Measurements from ENCODE around the gene UFD1. TPM values are rescaled to one million over a fixed set of nuclear protein-coding genes. Genes with fewer than 3 reads are reported as not detected.
A peak's percentile ranks its signal among the peaks of the same experiment; 100 is the strongest.

The UFD1 gene
- total RNA-seq, 1 donor from 2014 or later, result 32.2 TPM

DNA sequence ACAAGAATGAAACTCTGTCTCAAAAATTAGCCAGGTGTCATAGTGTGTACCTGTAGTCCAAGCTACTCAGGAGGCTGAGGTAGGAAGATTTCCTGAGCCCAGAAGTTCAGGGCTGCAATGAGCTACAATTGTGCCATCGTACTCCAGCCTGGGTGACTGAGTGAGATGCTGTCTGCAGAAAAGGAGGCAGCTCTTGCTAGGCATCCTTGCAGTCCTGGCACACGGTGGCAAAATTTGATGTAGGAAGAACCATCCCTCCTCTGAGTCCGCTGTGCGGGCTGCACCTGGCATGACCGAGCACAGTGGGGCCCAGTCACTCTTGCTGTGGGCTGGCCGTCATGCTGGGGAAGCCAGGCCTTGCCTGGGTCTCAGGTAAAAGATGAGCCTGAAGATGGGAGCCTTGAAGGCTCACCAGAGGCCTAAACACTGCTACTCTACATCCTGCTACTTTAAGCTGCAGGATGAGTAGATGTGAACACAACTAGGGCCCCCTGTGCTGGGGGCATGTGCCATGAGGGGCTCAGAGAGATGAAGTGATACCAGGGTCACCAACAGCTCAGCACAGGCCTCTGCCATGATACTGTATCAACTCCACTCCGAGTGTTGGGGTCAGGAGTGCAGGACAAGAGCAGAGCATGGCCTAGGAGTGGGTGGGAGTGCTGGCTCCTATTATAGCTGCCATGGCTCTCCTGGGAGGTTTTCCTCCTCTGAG is 19.3 kb upstream of the UFD1 start:
- DNase-seq (ENCODE audit: low spot score in 2 of 2) (no peak), FAIRE-seq (no peak)

DNA sequence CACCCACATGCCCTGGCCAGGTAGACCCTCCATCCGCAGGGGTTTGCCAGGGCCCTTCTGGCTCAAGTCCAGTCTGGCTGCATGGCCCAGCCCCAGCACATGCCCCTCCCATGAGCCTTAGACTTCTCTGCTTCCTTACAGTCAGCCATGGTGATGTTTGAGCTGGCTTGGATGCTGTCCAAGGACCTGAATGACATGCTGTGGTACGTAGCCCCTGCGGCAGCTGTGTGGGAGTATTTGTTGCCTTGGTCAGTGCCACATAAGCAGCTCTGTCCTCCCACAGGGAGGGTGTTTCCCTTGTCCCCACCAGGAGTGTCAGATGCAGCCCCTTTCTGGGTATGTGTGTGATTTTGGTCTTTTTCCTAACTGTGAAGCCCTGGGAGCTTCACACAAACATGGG is 18.3 kb upstream of the UFD1 start:
- DNase-seq (ENCODE audit: low spot score in 2 of 2), result peak in 1 of 2 donors; percentile 34
- no peak for FAIRE-seq

DNA sequence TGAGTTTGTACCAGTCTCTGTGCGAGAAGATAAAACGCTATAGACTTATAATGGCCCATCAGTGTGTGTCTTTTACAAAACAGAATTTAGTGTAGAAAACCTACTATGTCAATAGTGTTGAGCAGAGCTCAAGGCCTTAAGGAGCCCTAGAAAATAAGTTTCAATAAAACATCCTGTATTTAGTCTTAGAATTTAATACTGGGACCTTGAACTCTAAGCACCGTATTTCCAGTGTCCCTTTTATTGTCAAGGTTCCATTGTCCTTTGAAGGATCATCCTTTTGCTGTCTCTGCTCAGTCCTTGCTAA is 17.3 kb upstream of the UFD1 start:
- DNase-seq (ENCODE audit: low spot score in 2 of 2) (no peak), FAIRE-seq (no peak)

DNA sequence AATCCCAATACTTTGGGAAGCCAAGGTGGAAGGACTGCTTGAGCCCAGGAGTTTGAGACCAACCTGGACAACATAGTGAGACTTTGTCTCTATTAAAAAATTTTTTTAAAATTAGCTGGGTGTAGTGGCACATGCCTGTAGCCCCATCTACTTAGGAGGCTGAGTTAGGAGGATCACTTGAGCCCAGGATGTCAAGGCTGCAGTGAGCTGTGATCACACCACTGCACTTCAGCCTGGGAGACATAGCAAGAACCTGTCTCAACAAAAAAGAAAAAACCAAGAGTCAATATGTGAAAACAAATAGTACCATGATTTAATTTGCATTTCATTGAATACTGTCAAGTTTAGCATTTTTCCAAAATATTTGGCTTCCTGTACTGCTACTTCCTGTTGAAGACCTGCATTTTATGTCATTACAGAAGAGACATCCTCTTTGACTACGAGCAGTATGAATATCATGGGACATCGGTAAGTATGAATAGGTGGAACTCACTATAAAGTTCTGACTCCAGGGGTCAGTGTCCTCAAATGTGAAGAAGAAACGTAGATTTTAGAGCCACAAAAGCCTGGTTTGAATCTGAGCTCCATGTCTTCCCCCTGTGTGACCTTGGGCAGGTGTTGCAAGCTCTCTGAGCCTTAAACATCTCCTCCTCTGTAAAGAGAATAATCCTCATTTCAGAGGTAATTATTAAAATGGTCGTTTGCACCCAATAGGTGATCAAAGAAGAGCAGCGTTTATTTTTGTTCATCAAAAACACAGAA is 16.8 kb upstream of the UFD1 start:
- no peak for DNase-seq (ENCODE audit: low spot score in 2 of 2)
- no peak for FAIRE-seq

DNA sequence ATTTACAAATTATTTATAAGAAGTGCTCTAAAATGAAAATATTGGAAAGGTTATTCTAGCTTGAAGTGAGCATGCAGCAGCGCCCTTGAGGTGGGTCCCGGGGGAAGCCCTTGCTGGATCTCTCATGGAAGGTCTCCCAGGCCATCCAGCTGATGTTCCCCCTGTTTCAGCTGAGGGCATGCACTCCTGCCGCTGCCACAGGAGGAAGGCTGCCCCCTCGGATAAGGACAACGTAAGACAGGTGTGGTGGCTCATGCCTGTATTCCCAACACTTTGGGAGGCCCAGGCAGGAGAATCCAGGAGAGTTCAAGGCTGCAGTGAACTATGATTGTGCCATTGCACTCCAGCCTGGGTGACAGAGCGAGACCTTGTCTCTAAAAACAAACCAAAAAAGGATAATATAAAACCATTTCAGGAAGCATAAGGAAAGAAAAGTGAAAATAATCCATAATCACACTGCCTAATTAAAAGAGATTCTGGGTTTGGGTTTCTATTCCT is 15.7 kb upstream of the UFD1 start:
- FAIRE-seq (no peak), DNase-seq (ENCODE audit: low spot score in 2 of 2) (no peak)

DNA sequence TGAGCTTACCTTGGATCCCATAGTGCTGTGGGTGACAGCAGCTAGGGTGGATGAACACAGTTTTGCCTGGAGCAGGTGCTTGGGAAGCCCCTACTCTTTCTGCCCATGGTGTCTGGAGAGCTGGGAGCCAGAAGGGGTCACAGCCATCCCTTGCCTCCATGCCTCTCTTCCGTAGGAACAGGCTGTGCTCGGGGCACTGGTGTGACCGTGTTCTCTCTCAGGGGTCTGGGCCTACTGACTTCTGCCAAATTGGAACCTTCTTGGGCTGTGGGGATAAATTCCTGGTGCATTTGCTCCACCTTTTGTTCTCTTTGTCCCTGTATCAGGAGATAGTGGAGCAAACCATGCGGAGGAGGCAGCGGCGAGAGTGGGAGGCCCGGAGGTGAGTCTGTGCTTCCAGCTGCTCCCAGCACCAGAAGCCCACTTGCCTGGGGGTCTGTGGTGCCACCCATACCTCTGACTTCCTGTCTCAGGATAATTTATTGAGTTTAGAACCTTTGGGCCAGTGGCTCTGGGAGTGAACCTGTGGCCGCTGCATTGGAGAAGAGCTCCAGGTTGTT is 15.1 kb upstream of the UFD1 start:
- FAIRE-seq (no peak), DNase-seq (ENCODE audit: low spot score in 2 of 2) (no peak)

DNA sequence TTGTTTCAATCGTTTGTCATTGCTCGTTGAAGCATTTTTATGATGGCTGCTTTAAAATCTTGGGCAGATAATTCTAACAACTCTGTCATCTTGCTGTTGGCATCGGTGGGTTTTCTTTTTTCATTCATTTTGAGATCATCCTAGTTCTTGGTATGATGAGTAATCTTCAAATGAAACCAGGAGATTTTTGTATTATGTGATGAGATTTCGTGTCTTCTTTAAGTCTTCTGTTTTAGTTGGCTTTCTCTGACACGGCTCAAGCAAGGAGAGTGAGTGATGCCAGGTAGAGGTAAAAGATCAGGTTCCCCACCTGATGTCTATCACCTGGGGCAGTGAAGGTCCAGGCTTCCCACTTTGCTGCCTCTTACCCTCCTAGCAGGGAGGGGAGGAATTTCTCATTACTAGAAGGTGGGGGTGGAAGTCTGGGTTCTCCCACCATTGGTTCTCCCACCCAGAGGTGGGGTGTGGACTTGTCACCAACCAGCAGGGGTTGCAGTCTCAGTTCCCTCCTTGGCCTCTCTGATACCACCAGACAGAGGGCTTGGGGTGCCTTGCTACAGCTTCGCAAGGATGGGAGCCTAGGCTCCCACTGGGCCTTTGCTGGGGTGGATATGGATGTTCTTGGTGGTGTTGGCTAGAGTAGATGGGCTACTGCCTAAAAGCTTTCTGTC is 13.6 kb upstream of the UFD1 start:
- FAIRE-seq (no peak), DNase-seq (ENCODE audit: low spot score in 2 of 2) (no peak)

DNA sequence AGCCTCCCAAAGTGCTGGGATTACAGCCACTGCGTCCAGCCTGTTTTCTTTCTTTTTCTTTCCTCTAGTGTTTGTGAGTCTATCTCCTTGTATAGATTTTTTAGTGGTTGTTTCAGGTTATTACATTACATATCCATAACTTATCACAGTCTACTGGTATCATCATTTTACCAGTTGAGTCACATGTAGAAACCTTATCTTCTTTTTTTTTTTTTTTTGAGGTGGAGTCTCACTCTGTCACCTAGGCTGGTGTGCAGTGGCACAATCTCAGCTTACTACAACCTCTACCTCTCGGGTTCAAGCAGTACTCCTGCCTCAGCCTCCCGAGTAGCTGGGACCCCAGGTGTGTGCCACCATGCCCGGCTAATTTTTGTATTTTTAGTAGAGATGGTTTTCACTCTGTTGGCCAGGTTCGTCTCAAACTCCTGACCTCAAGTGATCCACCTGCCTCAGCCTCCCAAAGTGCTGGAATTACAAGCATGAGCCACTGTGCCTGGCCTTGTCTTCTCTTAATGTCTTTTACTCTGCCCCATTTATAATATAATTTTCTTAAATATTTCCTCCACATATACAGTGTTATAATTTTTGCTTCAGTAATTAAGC is 11.7 kb upstream of the UFD1 start:
- FAIRE-seq (no peak), DNase-seq (ENCODE audit: low spot score in 2 of 2) (no peak)

DNA sequence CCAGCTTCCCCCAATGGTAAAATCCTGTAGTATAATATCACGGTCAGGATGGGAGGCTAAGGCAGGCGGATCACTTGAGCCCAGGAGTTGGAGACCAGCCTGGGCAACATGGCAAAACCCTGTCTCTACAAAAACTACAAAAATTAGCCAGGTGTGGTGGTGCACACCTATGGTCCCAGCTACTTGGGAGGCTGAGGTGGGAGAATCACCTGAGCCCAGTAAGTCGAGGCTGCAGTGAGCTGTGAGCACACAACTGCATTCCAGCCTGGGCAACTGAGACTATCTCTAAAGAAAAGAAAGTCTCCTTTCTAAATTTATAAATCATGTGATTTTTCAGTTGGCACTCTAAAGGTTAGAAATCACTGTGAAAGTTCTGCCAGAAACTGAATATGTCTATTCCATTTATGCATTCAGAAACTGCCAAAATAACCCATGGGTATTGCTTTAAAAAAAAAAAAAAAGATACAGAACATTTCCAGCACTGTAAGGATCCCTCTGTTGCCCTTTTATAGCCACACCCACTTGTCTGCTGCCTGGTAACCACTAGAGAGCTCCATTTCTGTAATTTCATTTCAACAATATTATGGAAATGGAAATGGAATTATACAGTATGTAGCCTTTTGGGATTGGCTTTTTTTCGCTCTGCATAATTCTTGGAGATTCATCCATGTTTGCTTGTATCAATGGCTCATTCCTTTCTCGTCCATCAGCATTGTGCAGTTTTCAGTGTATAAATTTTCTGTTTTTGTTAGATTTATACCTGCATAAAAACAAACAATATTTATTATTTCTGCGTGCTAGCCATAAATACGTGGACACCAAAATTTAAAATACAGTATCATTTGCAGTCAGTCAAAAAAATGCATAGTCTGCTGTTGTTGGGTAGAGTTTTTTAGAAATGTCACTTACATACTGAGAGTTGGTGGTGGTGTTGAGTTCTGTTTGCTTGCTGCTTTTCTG is 10.2 kb upstream of the UFD1 start:
- DNase-seq (ENCODE audit: low spot score in 2 of 2), result no peak
- FAIRE-seq, result no peak

DNA sequence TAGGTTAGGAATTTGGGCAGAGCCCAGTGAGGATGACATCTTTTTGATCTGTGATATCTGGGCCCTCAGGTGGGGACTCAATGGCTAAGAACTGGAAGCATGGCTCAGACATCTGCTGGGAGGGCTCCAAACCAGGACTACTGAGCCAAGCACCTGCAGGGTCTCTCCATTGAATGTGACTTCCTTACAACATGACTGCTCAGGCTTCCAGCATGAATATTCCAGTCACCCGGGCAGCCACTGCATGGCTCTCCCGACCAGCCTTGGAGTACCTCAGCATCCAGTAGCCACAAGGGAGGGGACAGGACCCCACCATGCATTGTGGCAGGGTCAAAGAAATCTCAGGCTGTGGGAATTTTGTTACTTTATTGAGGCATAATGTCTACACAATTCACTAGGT is 9.3 kb upstream of the UFD1 start:
- DNase-seq (ENCODE audit: low spot score in 2 of 2) (no peak), FAIRE-seq (no peak)

DNA sequence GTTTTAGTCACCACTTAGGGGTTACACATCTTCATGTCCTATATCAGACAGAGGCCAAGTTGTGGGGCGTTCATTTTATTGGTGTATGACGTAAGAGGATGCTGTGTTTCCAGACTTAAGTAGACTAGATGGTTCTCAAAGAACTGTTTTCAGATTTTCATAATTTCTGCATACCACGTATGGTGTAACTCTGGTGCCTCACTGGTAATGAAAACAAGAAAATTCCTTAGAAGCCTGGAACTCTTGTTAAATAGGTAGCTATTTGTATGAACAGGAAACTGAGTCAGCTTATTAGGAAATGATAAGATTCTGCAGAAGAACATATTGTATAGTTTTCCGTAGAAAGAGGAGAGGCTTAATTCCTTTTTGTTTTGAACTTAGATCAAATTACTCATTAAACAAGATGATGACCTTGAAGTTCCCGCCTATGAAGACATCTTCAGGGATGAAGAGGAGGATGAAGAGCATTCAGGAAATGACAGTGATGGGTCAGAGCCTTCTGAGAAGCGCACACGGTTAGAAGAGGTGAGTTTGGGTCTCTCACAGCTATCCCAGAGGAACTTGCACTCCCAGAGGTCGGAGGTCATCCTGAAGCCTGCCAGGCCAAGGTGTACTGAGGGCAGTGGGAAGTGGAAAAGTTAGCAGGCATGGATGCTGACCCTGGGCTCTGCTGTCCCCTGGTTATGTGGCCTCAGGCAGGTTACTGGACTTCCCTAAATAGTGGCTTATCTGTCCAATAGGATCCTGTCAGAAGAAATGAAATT is 4.7 kb upstream of the UFD1 start:
- FAIRE-seq (no peak), DNase-seq (ENCODE audit: low spot score in 2 of 2) (no peak)

DNA sequence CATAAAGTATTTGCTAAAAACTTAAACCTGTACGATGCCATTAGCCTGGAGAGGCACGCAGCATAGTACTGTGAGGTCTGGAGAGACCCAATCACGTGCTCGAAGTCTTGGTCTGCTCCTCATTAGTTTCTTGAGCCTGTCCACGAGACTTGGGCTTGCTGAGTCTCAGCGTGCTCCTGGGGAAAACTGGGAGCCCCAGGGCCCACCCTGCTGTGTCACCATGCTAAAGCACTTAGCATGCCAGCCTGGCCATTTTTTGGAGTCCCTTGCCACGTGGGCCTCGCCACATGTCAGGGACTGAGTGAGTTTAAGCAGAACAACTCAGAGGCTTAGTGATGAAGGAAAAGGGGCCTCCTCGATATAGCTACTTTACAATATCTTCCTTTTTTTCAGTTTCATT is 3.3 kb upstream of the UFD1 start:
- FAIRE-seq (no peak), DNase-seq (ENCODE audit: low spot score in 2 of 2) (no peak)

DNA sequence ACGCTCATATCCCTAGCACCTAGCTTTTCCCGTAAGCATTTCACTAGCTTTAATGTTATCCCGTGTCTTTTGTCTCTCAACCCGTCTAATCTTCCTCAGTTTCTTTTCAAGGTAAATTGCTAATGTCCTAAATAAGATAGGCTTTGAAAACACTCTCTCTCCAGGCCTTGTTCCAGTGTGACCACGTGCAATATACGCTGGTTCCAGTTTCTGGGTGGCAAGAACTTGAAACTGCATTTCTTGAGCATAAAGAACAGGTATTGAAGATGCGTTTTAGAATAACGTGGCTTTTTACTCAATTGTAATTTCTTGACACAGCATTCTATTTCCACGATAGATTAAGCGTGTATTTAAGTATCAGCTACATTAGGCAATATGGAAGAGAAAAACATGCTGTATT is 1.8 kb upstream of the UFD1 start:
- FAIRE-seq, result no peak
- DNase-seq (ENCODE audit: low spot score in 2 of 2), result no peak

DNA sequence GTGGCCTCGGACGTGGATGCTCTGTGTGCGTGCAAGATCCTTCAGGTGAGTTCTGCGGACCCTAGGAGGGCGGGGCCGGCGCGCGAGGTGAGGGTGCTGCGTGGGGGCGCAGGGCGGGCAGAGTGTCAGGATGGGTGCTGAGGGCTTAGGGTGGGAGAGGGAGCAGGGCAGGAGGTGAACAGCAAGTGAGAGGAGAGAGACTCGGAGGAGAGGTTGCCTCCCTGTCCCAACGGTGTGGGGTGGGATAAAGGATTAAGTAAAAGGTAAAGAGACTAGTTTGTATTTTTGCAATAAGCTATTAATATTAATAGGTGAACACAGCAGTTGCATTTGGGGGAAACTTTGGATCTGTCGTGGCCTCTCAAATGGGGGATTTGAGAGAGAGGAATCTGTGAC is 1.2 kb upstream of the UFD1 start:
- FAIRE-seq, result no peak
- no peak for DNase-seq (ENCODE audit: low spot score in 2 of 2)

DNA sequence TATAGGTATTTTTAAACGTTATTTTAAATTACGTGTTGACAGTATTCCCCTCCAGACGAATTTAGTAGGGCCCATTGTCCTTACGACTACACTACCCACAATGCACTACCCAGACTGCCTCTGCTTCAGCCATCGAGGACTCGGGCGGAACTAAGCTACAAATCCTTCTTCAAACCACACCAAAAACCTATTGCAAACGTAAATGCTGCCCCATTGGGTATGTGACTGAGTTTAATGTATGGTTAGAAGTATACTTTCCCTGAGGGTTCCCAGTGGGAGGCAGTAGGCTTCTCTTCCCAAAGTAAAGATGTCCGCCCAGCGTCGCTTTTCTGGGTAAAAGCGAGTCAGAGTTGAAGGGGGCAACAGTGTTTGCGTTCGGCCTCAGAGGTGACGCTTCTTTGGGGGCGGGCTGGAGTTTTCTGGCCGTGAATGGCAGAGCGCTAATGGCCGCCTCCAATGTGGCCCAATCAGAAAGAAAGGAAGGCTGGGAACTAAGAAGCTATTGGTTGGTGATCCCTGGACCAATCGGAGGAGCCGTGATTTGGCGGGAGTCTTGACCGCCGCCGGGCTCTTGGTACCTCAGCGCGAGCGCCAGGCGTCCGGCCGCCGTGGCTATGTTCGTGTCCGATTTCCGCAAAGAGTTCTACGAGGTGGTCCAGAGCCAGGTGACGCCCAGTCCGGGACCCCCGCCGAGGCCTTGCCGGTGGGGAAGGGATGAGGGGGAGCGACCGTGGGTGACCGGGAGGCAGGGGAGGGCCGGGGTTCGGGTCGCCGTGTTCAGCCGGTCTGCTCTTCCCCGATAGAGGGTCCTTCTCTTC is 571 bp upstream of the UFD1 start, which contains the start of gene CDC45:
TSS of gene CDC45 (plus strand) at position 566 of the 818 bp plus-strand sequence. CDS start at position 615, 49 bp downstream.
- FAIRE-seq, result peak; percentile 95
- peak; percentile 95 to 96 for DNase-seq (ENCODE audit: low spot score in 2 of 2)

DNA sequence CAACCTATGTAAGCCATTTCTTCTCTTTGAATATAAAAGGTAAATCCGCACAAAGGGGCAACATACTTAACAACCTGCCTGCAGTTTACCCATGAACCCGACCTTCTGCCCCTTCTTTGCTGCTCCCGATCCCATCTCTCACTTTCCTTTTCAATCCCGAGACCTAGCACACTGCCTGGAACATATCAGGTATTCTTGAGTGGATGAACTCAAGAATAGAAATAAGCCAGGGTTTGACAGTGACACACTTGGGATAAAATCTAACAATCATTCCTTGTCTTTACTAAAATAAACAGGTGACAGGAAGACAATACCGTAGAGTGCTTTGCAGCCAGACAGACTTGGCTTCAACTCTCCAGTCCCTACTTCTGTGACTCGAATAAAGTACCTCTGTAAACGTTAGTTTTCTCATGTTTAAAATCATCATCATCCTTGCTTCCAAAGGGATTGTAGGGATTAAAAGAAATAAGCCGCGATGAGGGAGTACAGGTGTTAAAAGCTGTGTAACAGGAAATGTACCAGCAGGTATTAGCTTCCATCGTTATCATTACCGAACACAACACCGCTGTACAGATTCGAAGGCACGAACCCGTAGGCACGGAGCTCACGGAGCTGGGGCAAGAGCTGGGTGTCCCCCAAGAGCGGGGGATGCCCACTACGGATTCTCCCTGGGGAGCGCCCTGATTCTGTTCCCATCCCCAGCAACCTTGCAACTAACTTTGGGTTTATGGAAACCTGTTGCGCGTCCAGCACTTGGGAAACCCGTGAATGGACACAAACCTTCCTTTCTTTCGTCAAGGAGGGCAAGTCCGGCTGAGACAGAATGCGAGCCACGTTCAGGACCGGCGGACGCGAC is 720 bp downstream of the UFD1 start:
- DNase-seq (ENCODE audit: low spot score in 2 of 2) (no peak), FAIRE-seq (no peak)

All from frontal cortex (tissue), 4 donors.